Measurements from ENCODE around the gene BAIAP2. TPM values are rescaled to one million over a fixed set of nuclear protein-coding genes. Genes with fewer than 3 reads are reported as not detected.

BAIAP2 gene
- total RNA-seq, 2 donors from 2014 or later: 8.0 to 11.5 TPM

DNA sequence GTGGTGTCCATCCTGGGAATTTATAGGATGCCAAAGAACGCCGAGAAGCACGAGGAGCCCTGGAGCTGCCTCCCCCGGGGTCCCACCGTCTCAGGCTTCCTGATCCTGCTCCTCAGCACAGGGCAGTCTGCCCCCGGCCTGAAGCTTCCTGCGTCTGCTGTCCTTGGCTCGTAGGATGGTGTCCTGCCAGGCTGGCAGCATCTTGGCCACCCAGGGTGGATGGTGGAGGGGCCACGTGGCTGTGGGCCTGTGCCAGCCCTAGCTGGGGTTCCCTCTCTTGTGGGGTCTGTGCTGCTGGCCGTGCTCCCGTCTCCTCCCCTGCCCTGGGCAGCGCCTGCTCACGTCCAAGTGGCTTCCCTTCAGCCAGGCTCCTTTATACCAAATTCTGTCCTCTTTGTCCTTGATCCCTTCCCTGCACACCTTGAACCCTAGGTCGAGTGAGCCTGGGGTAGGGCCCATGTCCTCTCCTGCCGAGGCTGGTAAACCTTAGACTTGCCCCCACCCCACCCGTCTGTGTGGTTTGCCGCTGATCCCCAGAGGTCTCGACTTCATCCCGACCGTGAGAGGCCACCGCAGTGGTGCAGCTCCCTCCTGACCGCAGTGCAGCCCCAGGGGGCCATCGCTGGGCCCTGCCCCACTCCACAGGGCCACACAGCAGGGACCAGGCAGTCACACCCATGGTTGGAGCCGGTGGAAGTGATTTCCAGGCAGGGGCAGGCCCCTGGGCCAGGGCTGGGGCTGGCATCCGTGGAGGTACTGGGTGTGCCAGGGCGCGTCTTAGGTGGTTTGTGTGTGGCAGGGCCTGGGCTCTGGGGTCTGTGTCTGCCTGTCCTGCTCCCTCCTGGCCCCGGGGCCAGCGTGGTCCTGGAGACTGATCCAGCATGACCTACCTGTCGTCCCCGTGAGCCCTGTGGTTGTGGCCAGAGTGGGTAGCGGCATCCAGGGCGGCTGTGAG lies 46.5 kb downstream of the BAIAP2 start:
- intact Hi-C loops (cut with DNase I): no loop called here
- WGBS, 2 donors: 89 to 90% methylated on average over 15 to 33 of the region's 33 CpGs
- Histone ChIP-seq H3K4me1 (peaks cover 28% of the 10 kb centered on the region), H3K4me3 (no peak overlapping the region), H3K36me3 (replicated peaks in 1 of 2; ENCODE audit: insufficient read depth in 1 of 2, low read depth in 2 of 2) (no peaks in the 10 kb centered on the region), H3K27me3 (no peaks in the 10 kb centered on the region), H3K9me3 (no peaks in the 10 kb centered on the region), H3K27ac (no peak overlapping the region)
- no peak for DNase-seq
- ATAC-seq: no peak
- TF ChIP-seq, protein P1, sequence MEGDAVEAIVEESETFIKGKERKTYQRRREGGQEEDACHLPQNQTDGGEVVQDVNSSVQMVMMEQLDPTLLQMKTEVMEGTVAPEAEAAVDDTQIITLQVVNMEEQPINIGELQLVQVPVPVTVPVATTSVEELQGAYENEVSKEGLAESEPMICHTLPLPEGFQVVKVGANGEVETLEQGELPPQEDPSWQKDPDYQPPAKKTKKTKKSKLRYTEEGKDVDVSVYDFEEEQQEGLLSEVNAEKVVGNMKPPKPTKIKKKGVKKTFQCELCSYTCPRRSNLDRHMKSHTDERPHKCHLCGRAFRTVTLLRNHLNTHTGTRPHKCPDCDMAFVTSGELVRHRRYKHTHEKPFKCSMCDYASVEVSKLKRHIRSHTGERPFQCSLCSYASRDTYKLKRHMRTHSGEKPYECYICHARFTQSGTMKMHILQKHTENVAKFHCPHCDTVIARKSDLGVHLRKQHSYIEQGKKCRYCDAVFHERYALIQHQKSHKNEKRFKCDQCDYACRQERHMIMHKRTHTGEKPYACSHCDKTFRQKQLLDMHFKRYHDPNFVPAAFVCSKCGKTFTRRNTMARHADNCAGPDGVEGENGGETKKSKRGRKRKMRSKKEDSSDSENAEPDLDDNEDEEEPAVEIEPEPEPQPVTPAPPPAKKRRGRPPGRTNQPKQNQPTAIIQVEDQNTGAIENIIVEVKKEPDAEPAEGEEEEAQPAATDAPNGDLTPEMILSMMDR (IDR thresholded peaks at IDR 0.05): no peak
- no peak for TF ChIP-seq POLR2A (IDR thresholded peaks at IDR 0.05)

DNA sequence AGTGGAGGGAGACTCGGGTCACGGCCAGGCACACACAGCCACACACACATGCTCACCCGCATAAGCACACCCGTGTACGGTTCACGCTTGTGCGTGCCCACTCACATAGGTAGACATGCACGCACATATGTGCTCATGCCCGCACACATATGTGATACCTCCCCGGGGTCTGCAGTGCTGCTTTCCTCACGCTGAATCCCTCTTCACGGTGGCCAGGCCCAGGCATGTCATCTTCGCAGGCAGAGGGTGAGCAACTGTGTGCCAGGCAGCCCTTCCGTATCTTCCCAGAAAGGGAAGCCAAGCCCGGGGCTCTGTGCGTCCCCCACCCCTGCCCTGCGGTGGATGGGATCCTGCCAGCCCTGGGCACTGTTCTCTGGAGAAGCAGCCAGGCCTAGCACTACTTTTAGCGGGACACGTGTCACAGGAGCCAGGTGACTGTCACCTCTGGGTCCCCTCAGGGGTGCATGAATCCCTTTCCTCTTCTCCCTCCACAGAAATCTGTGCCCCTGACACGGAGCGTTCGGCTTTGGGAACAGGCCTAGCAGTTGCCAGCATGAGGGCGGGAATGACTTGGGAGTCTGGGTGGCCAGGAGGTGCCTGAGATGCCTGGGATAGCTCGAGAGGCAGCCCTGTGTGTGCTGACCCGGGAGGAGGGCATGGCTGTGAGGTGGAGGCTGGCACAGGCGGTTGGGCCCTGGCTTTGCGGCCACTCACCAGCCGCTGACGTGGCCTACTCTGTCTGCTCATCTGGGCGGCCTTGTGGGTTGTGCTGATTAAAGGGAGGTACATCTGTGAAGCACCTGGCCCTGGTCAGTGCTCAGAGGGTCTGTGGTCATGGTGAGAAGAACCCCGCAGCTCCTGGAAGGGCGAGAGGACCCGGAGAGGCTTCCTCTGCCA lies 47.5 kb downstream of the BAIAP2 start:
- intact Hi-C loops (cut with DNase I): no loop called here
- Histone ChIP-seq H3K4me3 (no peak overlapping the region), H3K36me3 (replicated peaks in 1 of 2; ENCODE audit: insufficient read depth in 1 of 2, low read depth in 2 of 2) (no peaks in the 10 kb centered on the region), H3K27me3 (no peaks in the 10 kb centered on the region), H3K4me1 (peaks cover 28% of the 10 kb centered on the region), H3K27ac (peak overlapping the region; percentile 41 to 67 (median 59)), H3K9me3 (no peaks in the 10 kb centered on the region)
- TF ChIP-seq POLR2A (IDR thresholded peaks at IDR 0.05): no peak
- TF ChIP-seq, protein P1 (IDR thresholded peaks at IDR 0.05): no peak
- 90 to 91% methylated on average over 7 to 33 of the region's 33 CpGs for WGBS, 2 donors
- DNase-seq (peak in 3 of 4 donors; percentile 37 to 63 (median 44)), ATAC-seq (no peak)

DNA sequence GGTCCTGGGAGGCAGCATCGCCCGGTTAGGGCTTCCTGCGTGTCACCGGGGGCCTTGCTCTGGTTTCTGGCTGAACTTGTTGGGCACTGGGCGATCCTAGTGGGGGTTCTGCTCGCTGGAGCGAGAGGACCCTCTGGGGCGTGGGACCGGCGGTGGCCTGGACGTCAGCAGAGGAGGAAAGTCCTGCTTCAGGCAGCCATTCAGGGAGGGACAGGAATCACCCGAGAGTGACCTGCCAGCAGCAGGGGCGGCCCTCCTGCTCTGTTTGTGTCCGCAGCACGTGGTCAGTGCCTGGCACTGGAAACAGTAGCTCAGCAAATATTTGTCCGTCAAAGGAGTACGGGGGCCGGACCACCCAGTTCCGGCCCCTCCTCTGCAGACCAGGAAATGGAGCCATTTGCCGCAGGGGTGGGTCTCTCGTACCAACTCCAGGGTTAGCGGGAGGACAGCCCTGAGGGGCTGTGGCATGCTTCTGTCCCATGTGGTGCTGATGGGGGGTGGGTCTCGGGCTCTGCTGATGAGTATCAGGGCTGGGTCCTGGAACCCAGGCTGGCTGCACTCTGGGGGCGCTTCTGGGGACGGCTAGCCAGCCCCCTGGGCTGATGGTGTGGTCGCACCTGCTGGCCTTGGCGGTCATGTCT lies 48.3 kb downstream of the BAIAP2 start:
- Histone ChIP-seq H3K4me1 (peaks cover 28% of the 10 kb centered on the region), H3K27ac (peak overlapping the region; percentile 56 to 67 (median 64)), H3K9me3 (no peaks in the 10 kb centered on the region), H3K36me3 (replicated peaks in 1 of 2; ENCODE audit: insufficient read depth in 1 of 2, low read depth in 2 of 2) (no peaks in the 10 kb centered on the region), H3K4me3 (no peak overlapping the region), H3K27me3 (no peaks in the 10 kb centered on the region)
- ATAC-seq (peak; percentile 56), DNase-seq (peak; percentile 38 to 86 (median 82))
- intact Hi-C loops (cut with DNase I): no loop called here
- WGBS, 2 donors: 54 to 66% methylated on average over 17 to 27 of the region's 27 CpGs
- no peak for TF ChIP-seq POLR2A (IDR thresholded peaks at IDR 0.05)
- TF ChIP-seq, protein P1 (IDR thresholded peaks at IDR 0.05): no peak

DNA sequence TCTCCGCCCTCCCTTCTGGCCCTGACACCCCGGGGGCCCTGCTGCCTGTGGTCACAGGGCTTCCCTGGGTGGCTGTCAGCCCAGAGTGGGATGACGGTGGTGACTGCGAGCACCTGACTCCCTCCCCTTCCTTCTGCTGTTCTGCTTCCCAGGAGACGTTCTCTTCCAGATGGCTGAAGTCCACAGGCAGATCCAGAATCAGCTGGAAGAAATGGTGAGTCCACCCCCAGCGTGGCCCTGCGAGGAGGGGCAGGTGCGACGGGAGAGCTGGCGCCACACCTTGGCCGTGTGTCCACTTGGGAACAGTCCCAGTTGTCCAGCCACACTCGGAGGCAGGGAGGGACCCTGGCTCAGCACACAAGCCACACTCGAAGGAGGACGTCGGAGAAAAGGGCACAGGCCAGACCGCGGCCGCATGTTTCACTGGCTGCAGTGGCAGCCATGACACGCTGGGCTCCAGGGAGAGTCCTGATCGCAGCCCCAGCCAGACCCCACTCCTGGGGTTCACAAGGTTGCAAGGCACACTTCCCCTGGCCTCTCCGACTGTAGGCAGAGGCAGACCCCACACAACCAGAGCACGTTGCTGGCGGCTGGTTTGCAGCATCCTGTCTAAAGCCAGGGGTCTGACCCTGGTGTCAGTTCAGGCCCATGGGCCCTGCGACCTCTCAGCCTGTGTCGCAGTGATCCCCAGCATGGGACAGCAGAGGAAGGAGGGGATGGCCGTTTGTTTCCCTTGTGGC lies 49.9 kb downstream of the BAIAP2 start:
- intact Hi-C loops (cut with DNase I): no loop called here
- WGBS, 2 donors: 39 to 40% methylated on average over 12 to 23 of the region's 26 CpGs
- no peaks in the 10 kb centered on the region for H3K36me3 ChIP-seq (replicated peaks in 1 of 2; ENCODE audit: insufficient read depth in 1 of 2, low read depth in 2 of 2)
- peak; percentile 66 to 92 (median 88) for DNase-seq
- no peaks in the 10 kb centered on the region for H3K27me3 ChIP-seq
- peaks cover 28% of the 10 kb centered on the region for H3K4me1 ChIP-seq
- H3K27ac ChIP-seq: peak overlapping the region; percentile 56 to 67 (median 64)
- no peak overlapping the region for H3K4me3 ChIP-seq
- H3K9me3 ChIP-seq: no peaks in the 10 kb centered on the region
- peak in 1 of 3 donors; percentile 24 for TF ChIP-seq POLR2A (IDR thresholded peaks at IDR 0.05)
- TF ChIP-seq, protein P1 (IDR thresholded peaks at IDR 0.05): peak in 1 of 7 experiments; percentile 9
- ATAC-seq: peak; percentile 77
